GM12878 (cell line): ENCODE data around the gene VCAN.

Experiments used
- CTCF ChIP-seq, 3 experiments: IDR thresholded peaks in 2 of 3; conservative IDR thresholded peaks in 1 of 3; 2 replicates each; pipeline ENCODE4 v1.5.1; 2011; ENCODE audit warnings: low read depth in 3 of 3, low read length in 3 of 3, mild to moderate bottlenecking in 3 of 3, control low read depth in 2 of 3, moderate library complexity in 2 of 3, inconsistent platforms in 1 of 3, mixed read lengths in 1 of 3; ENCODE audit not compliant: control insufficient read depth in 2 of 3, insufficient read depth in 1 of 3; ENCODE audit errors: extremely low read depth in 1 of 3
- EZH2 ChIP-seq: IDR thresholded peaks from 2 replicates; pipeline ENCODE4 v1.6.1; 2012; ENCODE audit warnings: low read depth, mild to moderate bottlenecking, control low read depth, inconsistent platforms, low read length, borderline replicate concordance; ENCODE audit not compliant: control insufficient read depth
- MYC ChIP-seq: IDR thresholded peaks from 2 replicates; pipeline ENCODE4 v1.6.1; 2011; ENCODE audit warnings: mild to moderate bottlenecking, low read length, moderate library complexity, inconsistent platforms; ENCODE audit not compliant: insufficient read depth, insufficient replicate concordance, insufficient read length, severe bottlenecking
- POLR2A ChIP-seq: IDR thresholded peaks from 2 replicates; pipeline ENCODE4 v1.6.1; 2011; ENCODE audit warnings: low read depth, mild to moderate bottlenecking, low read length
- POLR2AphosphoS5 ChIP-seq: IDR thresholded peaks from 2 replicates; pipeline ENCODE4 v1.6.1; 2011; ENCODE audit warnings: mild to moderate bottlenecking, low read length, inconsistent platforms
- RCOR1 ChIP-seq: conservative IDR thresholded peaks from 2 replicates; pipeline ENCODE4 v1.6.1; 2012; ENCODE audit warnings: low read depth, low read length, improper control_type of control experiment
- TAF1 ChIP-seq: IDR thresholded peaks from 2 replicates; pipeline ENCODE4 v1.6.1; 2011; ENCODE audit warnings: mild to moderate bottlenecking, low read depth, low read length, borderline replicate concordance
- ZNF24 ChIP-seq: fragments of 450-650 bp; IDR thresholded peaks from 2 replicates; pipeline ENCODE4 v1.6.1; 2017; ENCODE audit warnings: antibody characterized with exemption, mild to moderate bottlenecking

GRCh38 chr5:83509540-83509939, 38.0 kb downstream of the VCAN start:
- no peak for TF ChIP-seq POLR2A
- TF ChIP-seq ZNF24: no peak
- TF ChIP-seq EZH2: no peak
- no peak for TF ChIP-seq MYC
- no peak for TF ChIP-seq RCOR1
- TF ChIP-seq POLR2AphosphoS5: no peak
- TF ChIP-seq TAF1: no peak
- TF ChIP-seq CTCF (IDR thresholded peaks at IDR 0.05 in 2 of 3, conservative IDR thresholded peaks at IDR 0.05 in 1 of 3; ENCODE audit: control insufficient read depth in 2 of 3, extremely low read depth in 1 of 3, insufficient read depth in 1 of 3, low read depth in 3 of 3, low read length in 3 of 3): no peak
